Heart left ventricle (tissue), 16 donors: Measurements from ENCODE around the gene RHOT1. TPM values are rescaled to one million over a fixed set of nuclear protein-coding genes. Genes with fewer than 3 reads are reported as not detected.
A peak's percentile ranks its signal among the peaks of the same experiment; 100 is the strongest.

Experiments
- ATAC-seq, 4 donors: fragments of 200-7000 bp; cut with Tn5 transposase; one replicate each; pipeline ENCODE4 v1.9.1; 2020 to 2022; ENCODE audit warnings: moderate library complexity in 4 of 4, mild to moderate bottlenecking in 3 of 4, moderate number of reproducible peaks in 1 of 4
- DNase-seq, 5 donors: peaks; one replicate each; pipeline ENCODE4 v3.0.0-alpha.2; 2020
- H3K27ac ChIP-seq, 12 donors: fragments of 200-600 bp; sonication (generic) in 4 of 12; one replicate each; pipeline versions ENCODE4 v1.5.0 to v1.8.0; 2016 to 2022; ENCODE audit warnings: mild to moderate bottlenecking in 2 of 12
- H3K27me3 ChIP-seq, 9 donors: fragments of 200-600 bp; sonication (generic) in 2 of 9; one replicate each; pipeline versions ENCODE4 v1.5.1 to v1.8.0; 2016 to 2022; ENCODE audit warnings: mild to moderate bottlenecking in 3 of 9
- H3K36me3 ChIP-seq, 9 donors: fragments of 200-600 bp; sonication (generic) in 2 of 9; one replicate each; pipeline versions ENCODE4 v1.5.0 to v1.8.0; 2018 to 2022; ENCODE audit warnings: mild to moderate bottlenecking in 2 of 9
- H3K4me1 ChIP-seq, 12 donors: fragments of 200-600 bp; sonication (generic) in 4 of 12; one replicate each; pipeline versions ENCODE4 v1.5.0 to v1.8.0; 2016 to 2022; ENCODE audit warnings: mild to moderate bottlenecking in 3 of 12
- H3K4me3 ChIP-seq, 12 donors: fragments of 200-600 bp; sonication (generic) in 4 of 12; one replicate each; pipeline versions ENCODE4 v1.5.0 to v1.8.0; 2017 to 2022; ENCODE audit warnings: mild to moderate bottlenecking in 9 of 12, moderate library complexity in 4 of 12
- H3K9me3 ChIP-seq, 12 donors: fragments of 200-600 bp; sonication (generic) in 4 of 12; one replicate each; pipeline versions ENCODE4 v1.5.0 to v1.8.0; 2016 to 2022; ENCODE audit warnings: mild to moderate bottlenecking in 1 of 12
- CTCF ChIP-seq, 12 donors: fragments of 200-600 bp; sonication (generic) in 4 of 12; IDR thresholded peaks; one replicate each; pipeline versions ENCODE4 v1.5.0 to v1.8.0; 2018 to 2022; ENCODE audit warnings: antibody characterized with exemption in 12 of 12, mild to moderate bottlenecking in 5 of 12
- POLR2A ChIP-seq, 2 donors: fragments of 450-650 bp; IDR thresholded peaks; one replicate each; pipeline ENCODE4 v1.6.1; 2017; ENCODE audit warnings: antibody characterized with exemption in 2 of 2, mild to moderate bottlenecking in 2 of 2, moderate library complexity in 2 of 2
- WGBS, 4 donors: extraction: QIAGEN DNeasy Blood & Tissue Kit in 2 of 4; methylation state at CpG; one replicate each; pipeline versions ENCODE4 v1.1.5 to v1.1.7; 2013 to 2018; 5-methylcytosine and 5-hydroxymethylcytosine counted together
- intact Hi-C, 10 donors: fragments of 100-400 bp; cut with DNase I; formaldehyde crosslinking; loops; one replicate each; pipeline versions ENCODE4 v1.11.1 to v1.14.2; 2022
- polyA plus RNA-seq, 2 donors: library from polyadenylated mRNA; stranded (reverse); fragments of 200-250 nt; gene quantifications; one replicate each; pipeline ENCODE4 v1.2.3, GENCODE V29; 2013
- total RNA-seq, 9 donors: library from RNA; depleted of rRNA in 2 of 9; stranded (reverse); fragments of >200 nt in 2 of 9; fragmentation: NEBNext Ultra II Directional in 3 of 9; extraction: Animal tissue kit (Norgen Biotek cat#: 25700) in 3 of 9; gene quantifications; one replicate each; pipeline versions ENCODE4 v1.1.0 to v1.2.4, GENCODE V29; 2016 to 2023
- donor health status: ischemic (EF 13 %, LVEDD 7.1; RV severe dilation, severe dysfunction).
- donor health status: healthy with polysubstance abuse.
- donor health status: DM: no; HTN: yes; CAD: no.
- donor health status: DM: no; HTN: no; CAD: no.
- donor health status: ischemic (EF 25% LVEDD 6.9; RV normal size, moderate dysfunction).
- donor health status: ischemic (EF 25% LVEDD 5.7; RV mildly dilated, moderate dysfunction).
- donor health status: healthy.
- donor health status: DM: yes; HTN: yes; CAD: no.
- donor health status: ischemic (EF 35%, LVEDD 5.7; RV mildly dilated, moderate dysfunction).
- donor health status: nonischemic (EF 11% LVEDD 7.7; RV severe dilation, severe dysfunction).
- donor health status: DM: yes; HTN: yes; CAD: no.
- donor health status: PGD.
- donor health status: ischemic (EF 29% LVEDD 5.4; RV normal size, mild dysfunction).
- donor health status: nonischemic (EF 23%, LVEDD 6.1; RV moderate dilation, normal function).

Gene RHOT1
- total and polyA plus RNA-seq, 11 donors: 41.5 to 76.8 (median 53.5) TPM

GRCh38 chr17:32223703-32224102 is 81.4 kb downstream of the RHOT1 start:
- intact Hi-C loops: no loop called here
- no peaks in the 10 kb centered on the region for H3K4me1 ChIP-seq
- H3K27ac ChIP-seq: no peak overlapping the region
- peaks cover 0 to 86% (median 54%) of the 10 kb centered on the region in 9 donors for H3K36me3 ChIP-seq
- 91 to 96% (median 94%) methylated on average over 3 of the region's 3 CpGs for WGBS, 4 donors
- ATAC-seq (peak in 2 of 4 donors; percentile 64 to 74), DNase-seq (no peak)
- H3K4me3 ChIP-seq: no peak overlapping the region
- H3K9me3 ChIP-seq: no peaks in the 10 kb centered on the region
- H3K27me3 ChIP-seq: no peaks in the 10 kb centered on the region
- TF ChIP-seq POLR2A (IDR thresholded peaks at IDR 0.05) (no peak), CTCF (IDR thresholded peaks at IDR 0.05) (no peak)

- H3K36me3 ChIP-seq: peaks cover 0 to 66% (median 31%) of the 10 kb centered on the region in 9 donors
- 70 to 75% (median 74%) methylated on average over 3 of the region's 3 CpGs for WGBS, 4 donors
Observed at GRCh38 chr17:32226886-32227285, 84.6 kb downstream of the RHOT1 start.

GRCh38 chr17:32227910-32228309 is 85.6 kb downstream of the RHOT1 start:
- Histone ChIP-seq H3K4me1 (no peaks in the 10 kb centered on the region), H3K27ac (no peak overlapping the region), H3K36me3 (peaks cover 0 to 55% (median 26%) of the 10 kb centered on the region in 9 donors), H3K4me3 (no peak overlapping the region), H3K9me3 (no peaks in the 10 kb centered on the region), H3K27me3 (no peaks in the 10 kb centered on the region)
- 73 to 78% (median 77%) methylated on average over 9 of the region's 9 CpGs for WGBS, 4 donors
- no peak for DNase-seq
- TF ChIP-seq CTCF (IDR thresholded peaks at IDR 0.05): no peak
- no peak for TF ChIP-seq POLR2A (IDR thresholded peaks at IDR 0.05)
- ATAC-seq: no peak
- intact Hi-C loops: no loop called here

More at GRCh38 chr17:32226886-32227285, 84.6 kb downstream of the RHOT1 start:
- H3K27me3 ChIP-seq: no peaks in the 10 kb centered on the region
- no peak overlapping the region for H3K27ac ChIP-seq
- H3K4me3 ChIP-seq: no peak overlapping the region
- TF ChIP-seq POLR2A (IDR thresholded peaks at IDR 0.05): no peak
- no peak for TF ChIP-seq CTCF (IDR thresholded peaks at IDR 0.05)
- intact Hi-C loops: no loop called here
- H3K4me1 ChIP-seq: no peaks in the 10 kb centered on the region
- ATAC-seq: no peak
- no peaks in the 10 kb centered on the region for H3K9me3 ChIP-seq
- DNase-seq: no peak

- H3K27me3 ChIP-seq: no peaks in the 10 kb centered on the region
- peaks cover 0 to 3% (median 0%) of the 10 kb centered on the region in 12 donors for H3K4me1 ChIP-seq
- WGBS, 4 donors: 69 to 94% (median 92%) methylated on average over 2 of the region's 2 CpGs
- no peaks in the 10 kb centered on the region for H3K36me3 ChIP-seq
- no peaks in the 10 kb centered on the region for H3K9me3 ChIP-seq
- DNase-seq (no peak), ATAC-seq (no peak)
- no peak overlapping the region for H3K27ac ChIP-seq
- intact Hi-C loops: no loop called here
- TF ChIP-seq CTCF (IDR thresholded peaks at IDR 0.05) (no peak), POLR2A (IDR thresholded peaks at IDR 0.05) (no peak)
- H3K4me3 ChIP-seq: no peak overlapping the region
Observed at GRCh38 chr17:32235588-32235987, 93.3 kb downstream of the RHOT1 start.
